ENCODE results near the gene SBNO2.

GRCh38 chr19:1159864-1160595 lies 14.0 kb downstream of the SBNO2 start:
- no peak for TF ChIP-seq CTCF (IDR thresholded peaks at IDR 0.05 in 4 of 5, conservative IDR thresholded peaks at IDR 0.05 in 1 of 5)
- TF ChIP-seq POLR2A (IDR thresholded peaks at IDR 0.05): no peak
